ACHN (cell line): ENCODE measurements around the gene PSMD10.
A peak's percentile ranks its signal among the peaks of the same experiment; 100 is the strongest.

Experiments used
- DNase-seq: peaks from one replicate; pipeline ENCODE4 v3.0.0-alpha.2; 2015
- in situ Hi-C: cut with HindIII; loops from 2 replicates; pipeline ENCODE4 v1.10.0; 2017; ENCODE audit warnings: low sequenced_read_pairs, low pct_ligation_motif_present, low pct_unique_long_range_greater_than_20kb

Gene PSMD10

GRCh38 chrX:108088511-108088910 lies 2.8 kb downstream of the PSMD10 start:
- no peak for DNase-seq
- in situ Hi-C loops = no loop called here

GRCh38 chrX:108087792-108088191 lies 3.5 kb downstream of the PSMD10 start:
- in situ Hi-C loops = no loop called here
- no peak for DNase-seq

- DNase-seq = no peak
- in situ Hi-C loops = no loop called here
These were observed 10.2 kb downstream of the PSMD10 start for GRCh38 chrX:108081110-108081509.

DNA sequence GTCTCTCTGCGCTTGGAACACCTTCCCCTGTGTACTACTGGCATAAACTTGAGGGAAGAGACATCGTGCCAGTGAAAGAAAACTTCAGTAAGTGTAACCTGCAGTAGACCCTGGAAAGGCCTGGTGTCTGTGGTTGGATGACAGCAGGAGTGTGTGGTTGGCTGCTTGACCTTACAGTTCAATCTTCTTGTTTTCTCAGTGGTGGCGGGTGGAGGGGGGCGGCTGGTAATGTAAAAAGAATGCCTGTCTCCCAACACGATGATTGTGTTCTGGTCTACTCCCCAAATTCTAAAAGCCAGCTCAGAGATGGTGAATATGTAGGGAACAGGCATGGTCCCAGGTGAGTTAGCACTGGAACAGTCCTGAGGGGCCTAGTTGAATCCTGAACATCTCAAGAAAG lies 18.6 kb downstream of the PSMD10 start:
- in situ Hi-C loops = no loop called here
- DNase-seq = no peak

DNA sequence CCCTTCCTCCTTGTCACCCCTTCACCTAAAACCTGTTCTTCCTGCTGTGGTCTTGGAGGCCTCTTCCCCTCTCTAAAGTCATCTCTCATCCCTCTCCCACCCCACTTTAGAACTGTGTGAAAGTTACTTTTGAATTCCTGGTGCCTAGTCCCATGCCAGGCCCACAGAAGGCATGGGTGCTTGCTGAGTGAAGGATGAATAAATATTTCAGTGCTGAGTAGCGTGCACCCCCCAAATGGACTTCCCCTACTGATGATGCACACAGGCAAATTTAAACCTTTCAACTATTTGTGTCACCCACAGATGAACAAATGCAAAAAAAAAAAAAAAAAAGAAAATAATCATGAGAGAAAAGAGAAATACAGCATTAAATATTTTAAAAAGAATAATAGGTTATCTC lies 19.8 kb downstream of the PSMD10 start:
- in situ Hi-C loops = no loop called here
- no peak for DNase-seq

DNA sequence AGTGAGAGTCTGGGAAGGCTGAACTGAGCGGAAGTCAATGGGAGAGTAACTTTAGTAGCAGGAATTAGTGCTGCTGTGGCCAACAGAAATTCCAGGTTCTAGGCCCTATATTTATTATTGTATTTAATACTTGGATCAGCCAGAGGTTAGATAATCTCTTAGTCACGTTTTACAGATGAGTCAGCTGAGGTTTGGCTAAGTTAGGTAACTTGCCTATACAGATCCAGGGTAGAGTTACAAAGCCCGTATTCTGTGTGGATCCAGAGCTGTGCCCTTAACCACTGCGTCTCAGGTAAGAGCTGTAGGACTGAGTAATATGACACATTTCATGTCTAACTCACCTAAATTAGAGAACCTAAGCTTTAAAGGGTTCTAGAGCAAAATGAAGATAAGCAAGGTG lies 20.5 kb downstream of the PSMD10 start:
- in situ Hi-C loops = no loop called here
- no peak for DNase-seq

GRCh38 chrX:108068121-108068520 lies 23.2 kb downstream of the PSMD10 start:
- DNase-seq = no peak
- in situ Hi-C loops = no loop called here

DNA sequence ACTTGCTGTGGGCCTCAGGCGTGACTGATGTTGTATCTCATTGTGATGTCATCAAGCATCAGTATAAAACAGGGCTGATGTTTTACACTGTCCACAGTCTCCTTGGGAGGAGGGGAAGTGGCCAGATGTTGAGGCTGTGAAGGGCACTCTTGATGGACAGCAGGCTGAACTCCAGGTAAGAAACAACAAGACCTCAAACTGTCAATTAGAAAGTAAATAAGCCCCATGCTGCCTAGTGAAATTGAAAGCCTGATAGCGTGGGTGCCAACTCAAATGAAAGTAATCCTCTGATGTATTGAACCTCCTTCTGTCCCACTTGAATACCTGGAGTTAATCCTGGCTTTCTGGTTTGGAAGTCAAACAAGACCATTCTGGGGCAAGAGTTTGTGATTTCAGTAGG lies 26.7 kb downstream of the PSMD10 start:
- in situ Hi-C loops = no loop called here
- no peak for DNase-seq

GRCh38 chrX:108064001-108064400 lies 27.3 kb downstream of the PSMD10 start:
- in situ Hi-C loops = no loop called here
- DNase-seq = no peak

DNA sequence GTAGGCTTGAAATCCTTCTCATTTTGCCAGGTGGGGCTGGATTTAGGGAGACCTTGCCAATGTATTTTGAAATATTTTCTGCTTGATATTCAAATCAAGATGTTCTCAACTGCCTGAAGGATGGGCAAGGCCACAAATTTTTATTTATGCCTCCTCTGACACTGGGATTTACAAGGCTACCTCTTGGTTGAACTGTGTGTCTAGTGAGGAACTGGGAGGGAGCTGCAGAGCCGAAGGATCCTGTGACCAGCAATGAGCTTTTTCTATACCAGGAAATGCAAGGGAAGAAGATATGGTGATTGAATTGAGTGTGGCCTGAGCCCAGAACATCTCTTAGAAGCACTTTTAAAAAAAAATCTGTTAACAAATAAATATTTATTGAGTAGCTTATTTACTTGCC lies 31.5 kb downstream of the PSMD10 start:
- DNase-seq = no peak
- in situ Hi-C loops = no loop called here

DNA sequence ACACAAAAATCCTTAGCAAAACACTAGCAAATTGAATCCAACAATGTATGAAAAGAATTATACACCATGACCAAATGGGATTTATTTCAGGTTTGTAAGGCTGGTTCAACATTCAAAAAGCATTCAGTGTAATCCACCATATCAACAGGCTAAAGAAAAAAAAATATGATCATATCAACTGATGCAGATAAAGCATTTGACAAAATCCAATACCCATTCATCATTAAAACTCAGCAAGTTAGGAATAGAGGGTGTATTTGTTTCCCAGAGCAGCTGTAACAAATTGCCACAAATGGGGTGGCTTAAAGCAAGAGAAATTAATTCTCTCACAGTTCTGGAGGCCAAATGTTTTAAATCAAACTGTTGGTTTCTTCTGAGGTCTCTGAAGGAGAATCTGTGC lies 35.8 kb downstream of the PSMD10 start:
- no peak for DNase-seq
- in situ Hi-C loops = no loop called here

DNA sequence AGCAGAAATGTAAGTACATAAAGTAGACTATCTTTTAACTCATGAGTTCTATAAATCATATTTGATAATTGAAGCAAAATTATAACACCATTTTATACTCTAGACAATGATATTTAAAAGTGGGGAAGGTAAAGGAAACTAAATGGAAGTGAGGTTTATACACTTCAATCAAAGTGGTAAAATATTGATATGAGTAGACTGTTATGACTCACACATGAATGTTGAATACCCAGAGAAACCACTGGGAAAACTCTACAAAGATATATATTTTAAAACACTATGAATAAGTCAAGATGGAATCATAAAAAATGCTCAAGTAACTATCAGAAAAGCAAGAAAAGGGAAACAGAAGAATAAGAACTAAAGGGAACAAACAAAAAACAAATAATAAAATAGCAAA lies 38.1 kb downstream of the PSMD10 start:
- DNase-seq = no peak

DNA sequence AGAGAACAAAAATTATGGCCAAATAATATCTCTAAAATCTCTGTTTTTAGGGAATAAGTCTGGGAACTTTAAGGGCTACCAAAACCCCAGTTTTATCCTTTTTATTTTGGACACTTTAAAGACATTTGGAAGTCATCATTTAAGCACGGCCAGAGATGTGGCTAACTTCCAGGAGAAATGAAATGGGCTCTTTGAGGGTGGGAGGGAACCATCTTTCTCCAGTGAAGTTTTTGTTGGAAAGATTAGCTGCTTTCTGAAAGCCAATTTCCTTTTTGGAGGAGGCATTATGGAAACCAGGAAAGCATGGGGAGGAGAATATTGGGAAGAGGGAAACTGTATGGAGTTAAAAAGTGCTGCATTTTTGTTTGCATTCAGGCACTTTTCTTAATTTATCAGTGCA lies 41.7 kb downstream of the PSMD10 start:
- in situ Hi-C loops = no loop called here
- DNase-seq = no peak

More for the DNA sequence above, 38.1 kb downstream of the PSMD10 start:
- in situ Hi-C loops = no loop called here

DNA sequence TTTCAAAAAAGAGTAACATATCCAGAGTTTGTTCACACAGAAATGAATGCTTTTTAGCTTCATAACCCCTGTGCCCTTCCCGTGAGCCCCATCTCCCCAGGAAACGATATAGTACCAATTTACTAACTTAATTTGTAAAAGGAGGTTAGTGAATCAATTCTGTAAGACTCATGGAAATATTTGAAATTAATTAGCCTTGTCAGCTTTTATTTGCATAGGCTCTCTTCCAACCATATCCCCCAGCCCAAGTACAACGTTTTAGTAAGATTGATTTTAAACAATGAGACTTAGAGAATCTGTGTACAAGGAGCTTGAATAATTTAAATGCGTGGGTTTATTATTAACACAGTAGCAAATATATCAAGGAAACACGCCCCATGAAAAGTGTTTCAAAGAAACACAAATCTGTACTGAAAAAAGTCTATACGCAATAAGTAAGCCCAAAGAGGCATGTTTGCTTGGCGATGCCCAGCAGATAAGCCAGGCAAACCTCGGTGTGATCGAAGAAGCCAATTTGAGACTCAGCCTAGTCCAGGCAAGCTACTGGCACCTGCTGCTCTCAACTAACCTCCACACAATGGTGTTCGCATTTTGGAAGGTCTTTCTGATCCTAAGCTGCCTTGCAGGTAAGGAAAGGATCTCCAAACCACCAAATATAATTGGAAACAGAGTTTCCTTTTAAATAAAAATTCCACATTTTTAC lies 46.6 kb downstream of the PSMD10 start, which contains the start of gene VSIG1:
VSIG1 (plus strand) TSS at position 512 of the 703 bp plus-strand sequence; CDS start at position 578, 66 bp downstream.
- no peak for DNase-seq
- in situ Hi-C loops = no loop called here

- DNase-seq = peak; percentile 3
- in situ Hi-C loops = no loop called here
These were observed 54.9 kb downstream of the PSMD10 start for GRCh38 chrX:108036298-108036973.

GRCh38 chrX:108034725-108035124 lies 56.6 kb downstream of the PSMD10 start:
- in situ Hi-C loops = no loop called here
- DNase-seq = no peak
